Osteoblast (primary cell): ENCODE results near the gene NCAM1. TPM values are rescaled to one million over a fixed set of nuclear protein-coding genes. Genes with fewer than 3 reads are reported as not detected.

Experiments used
- DNase-seq: peaks from one replicate; pipeline ENCODE4 v3.0.0; 2011; ENCODE audit warnings: low spot score, mixed read lengths; ENCODE audit not compliant: insufficient read length; ENCODE audit errors: missing footprints
- H2AFZ ChIP-seq: 2 replicates; pipeline ENCODE4 v1.6.0; 2011; ENCODE audit warnings: mild to moderate bottlenecking, low read length
- H3K27ac ChIP-seq: 2 replicates; pipeline ENCODE4 v1.5.1; 2011; ENCODE audit warnings: mild to moderate bottlenecking, low read depth, low read length, moderate library complexity
- H3K27me3 ChIP-seq: 2 replicates; pipeline ENCODE4 v1.6.0; 2012; ENCODE audit warnings: mild to moderate bottlenecking, control low read depth, inconsistent platforms, low read length, moderate library complexity; ENCODE audit not compliant: insufficient read depth
- H3K36me3 ChIP-seq: 2 replicates; pipeline ENCODE4 v1.5.1; 2011; ENCODE audit warnings: mild to moderate bottlenecking, low read length, control low read depth, moderate library complexity; ENCODE audit not compliant: insufficient read depth
- H3K4me1 ChIP-seq: 2 replicates; pipeline ENCODE4 v1.5.1; 2011; ENCODE audit warnings: mild to moderate bottlenecking, low read length, control low read depth, moderate library complexity; ENCODE audit not compliant: insufficient read depth
- H3K4me2 ChIP-seq: 2 replicates; pipeline ENCODE4 v1.6.0; 2011; ENCODE audit warnings: mild to moderate bottlenecking, low read length; ENCODE audit not compliant: insufficient read depth
- H3K4me3 ChIP-seq: fragments of 200-600 bp; sonication (generic); 3 replicates; pipeline ENCODE4 v1.5.1; 2012; ENCODE audit warnings: mild to moderate bottlenecking, low read length, inconsistent platforms; ENCODE audit not compliant: insufficient read depth
- H3K79me2 ChIP-seq: 2 replicates; pipeline ENCODE4 v1.6.0; 2012; ENCODE audit warnings: mild to moderate bottlenecking, low read length, control low read depth, inconsistent platforms; ENCODE audit not compliant: insufficient read depth
- H3K9me3 ChIP-seq: 2 replicates; pipeline ENCODE4 v1.5.1; 2011; ENCODE audit warnings: low read depth, low read length, control low read depth
- H4K20me1 ChIP-seq: 2 replicates; pipeline ENCODE4 v1.6.0; 2012; ENCODE audit warnings: mild to moderate bottlenecking, low read length, control low read depth; ENCODE audit not compliant: insufficient read depth
- total RNA-seq: library from RNA; depleted of rRNA; stranded (reverse); fragments of >200 nt; gene quantifications from 2 replicates; pipeline ENCODE4 v1.2.3, GENCODE V29; 2012
- TF ChIP-seq, protein P1 (sequence below): IDR thresholded peaks from 2 replicates; pipeline ENCODE4 v1.5.1; 2011; ENCODE audit warnings: mild to moderate bottlenecking, low read depth, low read length, moderate library complexity; ENCODE audit errors: extremely low read depth

Gene NCAM1
- total RNA-seq, 1 donor = 2.2 TPM

DNA sequence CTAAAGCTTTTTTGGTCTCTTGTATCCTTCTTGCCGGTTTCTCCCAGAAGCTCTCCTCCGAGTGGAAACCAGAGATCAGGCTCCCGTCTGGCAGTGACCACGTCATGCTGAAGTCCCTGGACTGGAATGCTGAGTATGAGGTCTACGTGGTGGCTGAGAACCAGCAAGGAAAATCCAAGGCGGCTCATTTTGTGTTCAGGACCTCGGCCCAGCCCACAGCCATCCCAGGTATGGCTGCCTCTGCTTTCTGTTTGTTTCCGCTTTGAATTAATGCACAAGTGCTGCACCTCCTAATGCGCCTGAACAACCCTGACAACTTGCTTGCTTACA is 298.8 kb downstream of the NCAM1 start:
- Histone ChIP-seq H4K20me1 (no peaks in the 10 kb centered on the region), H2AFZ (no peak overlapping the region), H3K79me2 (no peaks in the 10 kb centered on the region), H3K4me1 (no peaks in the 10 kb centered on the region), H3K9me3 (no peaks in the 10 kb centered on the region), H3K36me3 (no peaks in the 10 kb centered on the region), H3K27ac (no peak overlapping the region), H3K27me3 (peaks cover 3% of the 10 kb centered on the region), H3K4me2 (no peak overlapping the region), H3K4me3 (no peak overlapping the region)
- TF ChIP-seq, protein P1, sequence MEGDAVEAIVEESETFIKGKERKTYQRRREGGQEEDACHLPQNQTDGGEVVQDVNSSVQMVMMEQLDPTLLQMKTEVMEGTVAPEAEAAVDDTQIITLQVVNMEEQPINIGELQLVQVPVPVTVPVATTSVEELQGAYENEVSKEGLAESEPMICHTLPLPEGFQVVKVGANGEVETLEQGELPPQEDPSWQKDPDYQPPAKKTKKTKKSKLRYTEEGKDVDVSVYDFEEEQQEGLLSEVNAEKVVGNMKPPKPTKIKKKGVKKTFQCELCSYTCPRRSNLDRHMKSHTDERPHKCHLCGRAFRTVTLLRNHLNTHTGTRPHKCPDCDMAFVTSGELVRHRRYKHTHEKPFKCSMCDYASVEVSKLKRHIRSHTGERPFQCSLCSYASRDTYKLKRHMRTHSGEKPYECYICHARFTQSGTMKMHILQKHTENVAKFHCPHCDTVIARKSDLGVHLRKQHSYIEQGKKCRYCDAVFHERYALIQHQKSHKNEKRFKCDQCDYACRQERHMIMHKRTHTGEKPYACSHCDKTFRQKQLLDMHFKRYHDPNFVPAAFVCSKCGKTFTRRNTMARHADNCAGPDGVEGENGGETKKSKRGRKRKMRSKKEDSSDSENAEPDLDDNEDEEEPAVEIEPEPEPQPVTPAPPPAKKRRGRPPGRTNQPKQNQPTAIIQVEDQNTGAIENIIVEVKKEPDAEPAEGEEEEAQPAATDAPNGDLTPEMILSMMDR = no peak
- no peak for DNase-seq

DNA sequence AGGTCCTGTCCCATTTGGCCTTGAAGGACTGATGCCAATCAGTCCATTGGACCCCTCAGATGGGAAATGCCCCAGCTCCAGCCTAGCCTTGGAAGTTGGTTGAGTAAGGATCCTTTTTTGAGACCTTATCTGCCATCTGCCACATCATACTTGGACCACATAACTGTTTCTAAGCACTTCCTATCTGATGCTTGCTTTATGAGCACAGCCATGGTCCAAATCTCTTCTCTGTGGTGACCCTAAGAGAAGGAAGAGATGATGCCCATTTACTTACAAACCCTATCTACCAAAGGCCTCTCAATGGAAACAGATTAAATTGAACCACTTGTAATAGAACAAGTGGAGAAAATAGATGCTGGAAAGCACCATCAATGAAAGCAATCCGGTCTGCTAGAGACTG is 299.3 kb downstream of the NCAM1 start:
- Histone ChIP-seq H3K27ac (no peak overlapping the region), H3K4me2 (no peak overlapping the region), H3K27me3 (peaks cover 5% of the 10 kb centered on the region), H2AFZ (no peak overlapping the region), H3K79me2 (no peaks in the 10 kb centered on the region), H3K9me3 (no peaks in the 10 kb centered on the region), H3K4me3 (no peak overlapping the region), H3K36me3 (no peaks in the 10 kb centered on the region), H4K20me1 (no peaks in the 10 kb centered on the region), H3K4me1 (no peaks in the 10 kb centered on the region)
- no peak for DNase-seq
- TF ChIP-seq, protein P1 = no peak

DNA sequence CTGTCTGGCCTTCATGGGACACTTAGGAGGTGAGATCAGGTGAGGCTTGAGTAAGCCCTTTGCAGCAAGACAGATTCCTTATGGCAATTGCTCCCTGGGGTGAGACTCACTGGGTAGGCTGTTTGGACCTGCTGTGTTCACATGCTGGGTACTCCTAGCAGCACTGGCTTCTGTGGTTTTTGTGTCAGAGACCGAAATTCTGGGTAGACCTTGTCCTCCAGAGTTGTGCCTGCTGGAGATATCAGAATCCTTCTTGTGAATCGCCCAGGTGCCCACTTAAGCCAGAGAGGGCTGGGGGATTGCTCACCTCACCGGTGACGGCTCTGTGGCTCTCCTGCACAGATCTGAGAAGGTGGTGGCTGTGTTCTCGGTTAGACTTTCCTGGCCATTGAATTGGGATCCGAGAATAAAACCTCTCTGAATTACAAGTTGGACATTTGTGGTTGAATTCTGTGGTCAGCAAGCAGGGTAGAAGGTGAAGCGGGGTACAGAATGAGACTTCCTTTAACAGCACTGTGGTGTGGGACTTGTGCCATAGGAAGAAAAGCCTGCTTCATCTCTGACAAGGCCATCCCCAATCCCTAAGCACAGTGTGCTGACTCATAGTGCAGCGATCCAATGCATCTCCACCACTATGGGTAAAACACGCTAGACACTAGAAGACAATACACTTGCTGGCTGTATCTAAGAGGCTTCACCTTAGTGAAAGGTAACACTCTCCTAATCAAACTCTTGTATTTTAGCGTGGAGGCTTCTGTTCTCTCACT is 300.7 kb downstream of the NCAM1 start:
- Histone ChIP-seq H3K27me3 (peaks cover 5% of the 10 kb centered on the region), H4K20me1 (no peaks in the 10 kb centered on the region), H3K4me3 (no peak overlapping the region), H3K79me2 (no peaks in the 10 kb centered on the region), H3K27ac (no peak overlapping the region), H2AFZ (no peak overlapping the region), H3K36me3 (no peaks in the 10 kb centered on the region), H3K4me1 (no peaks in the 10 kb centered on the region), H3K9me3 (no peaks in the 10 kb centered on the region), H3K4me2 (no peak overlapping the region)
- TF ChIP-seq, protein P1 = no peak
- DNase-seq = peak; percentile 85

DNA sequence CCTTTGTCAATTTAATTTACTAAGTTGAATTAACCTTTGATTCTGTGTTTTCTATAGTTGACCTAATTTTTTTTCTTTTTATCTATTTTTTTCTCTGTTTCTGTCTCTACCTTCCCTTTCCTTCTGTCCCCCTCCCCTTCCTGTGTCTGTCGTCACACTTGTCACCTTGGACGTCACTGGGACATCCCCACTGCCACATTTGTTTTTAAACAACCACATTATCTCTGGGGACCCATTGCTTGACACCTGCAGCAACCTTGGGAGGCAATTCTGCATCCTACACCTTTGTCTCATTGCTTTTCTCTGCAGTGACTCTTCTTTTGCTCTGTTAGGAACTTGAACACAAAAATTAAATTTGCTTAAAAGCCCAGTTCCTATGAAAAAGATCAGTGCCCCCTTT is 301.4 kb downstream of the NCAM1 start:
- Histone ChIP-seq H2AFZ (no peak overlapping the region), H3K9me3 (no peaks in the 10 kb centered on the region), H3K36me3 (no peaks in the 10 kb centered on the region), H3K27me3 (peaks cover 8% of the 10 kb centered on the region), H4K20me1 (no peaks in the 10 kb centered on the region), H3K4me2 (no peak overlapping the region), H3K4me3 (no peak overlapping the region), H3K4me1 (no peaks in the 10 kb centered on the region), H3K27ac (no peak overlapping the region), H3K79me2 (no peaks in the 10 kb centered on the region)
- DNase-seq = no peak
- TF ChIP-seq, protein P1 = no peak
